Stimulated activated CD4-positive, alpha-beta T cell treated with anti-CD3 and anti-CD28 coated beads, Interleukin-1b, Interleukin-23, amount 100 ng/mL, for 24 hours (primary cell): ENCODE measurements around the gene CCDC171.

Source experiments
- DNase-seq, 4 experiments: peaks; one replicate each; pipeline ENCODE4 v3.0.0-alpha.2; 2020; ENCODE audit warnings: low read depth in 4 of 4, low spot score in 1 of 4

Gene CCDC171

DNA sequence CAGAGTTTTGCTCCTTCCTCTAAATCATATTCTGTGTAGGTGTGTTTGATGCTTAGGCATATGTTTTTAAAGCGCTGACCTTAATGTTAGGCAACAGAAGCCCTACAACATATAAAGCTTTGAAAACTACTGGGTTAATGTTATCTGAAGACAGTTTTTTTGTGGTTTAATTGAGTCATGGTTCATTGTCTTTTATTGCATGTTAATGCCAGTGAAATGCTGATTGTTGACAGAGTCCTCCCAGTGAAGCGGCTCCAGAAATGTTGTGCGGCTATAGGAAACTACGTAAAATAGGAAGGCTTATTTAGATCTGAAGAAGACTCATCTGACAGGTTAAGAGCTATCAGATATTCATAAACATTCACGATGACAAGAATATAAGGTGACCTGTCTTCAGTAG lies 424.6 kb downstream of the CCDC171 start:
- DNase-seq = no peak

DNA sequence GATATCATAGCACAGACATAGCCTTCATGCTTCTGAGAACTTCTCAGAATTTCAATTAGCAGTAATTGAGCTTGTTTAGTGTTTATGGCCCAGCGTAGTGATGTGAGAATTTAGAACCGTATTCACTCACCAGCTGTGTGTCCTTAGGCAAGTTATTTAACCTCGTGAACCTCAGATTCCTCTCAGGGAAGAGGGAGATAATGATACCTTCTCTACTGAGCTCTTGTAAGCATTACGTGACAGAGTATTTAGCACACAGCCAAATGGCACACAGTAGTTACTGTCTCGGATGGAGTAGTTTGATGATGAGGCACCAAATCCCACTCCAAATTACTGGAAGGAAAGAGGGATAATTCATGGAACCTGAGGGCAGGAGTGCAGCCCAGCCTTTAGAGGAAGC lies 429.3 kb downstream of the CCDC171 start:
- no peak for DNase-seq

DNA sequence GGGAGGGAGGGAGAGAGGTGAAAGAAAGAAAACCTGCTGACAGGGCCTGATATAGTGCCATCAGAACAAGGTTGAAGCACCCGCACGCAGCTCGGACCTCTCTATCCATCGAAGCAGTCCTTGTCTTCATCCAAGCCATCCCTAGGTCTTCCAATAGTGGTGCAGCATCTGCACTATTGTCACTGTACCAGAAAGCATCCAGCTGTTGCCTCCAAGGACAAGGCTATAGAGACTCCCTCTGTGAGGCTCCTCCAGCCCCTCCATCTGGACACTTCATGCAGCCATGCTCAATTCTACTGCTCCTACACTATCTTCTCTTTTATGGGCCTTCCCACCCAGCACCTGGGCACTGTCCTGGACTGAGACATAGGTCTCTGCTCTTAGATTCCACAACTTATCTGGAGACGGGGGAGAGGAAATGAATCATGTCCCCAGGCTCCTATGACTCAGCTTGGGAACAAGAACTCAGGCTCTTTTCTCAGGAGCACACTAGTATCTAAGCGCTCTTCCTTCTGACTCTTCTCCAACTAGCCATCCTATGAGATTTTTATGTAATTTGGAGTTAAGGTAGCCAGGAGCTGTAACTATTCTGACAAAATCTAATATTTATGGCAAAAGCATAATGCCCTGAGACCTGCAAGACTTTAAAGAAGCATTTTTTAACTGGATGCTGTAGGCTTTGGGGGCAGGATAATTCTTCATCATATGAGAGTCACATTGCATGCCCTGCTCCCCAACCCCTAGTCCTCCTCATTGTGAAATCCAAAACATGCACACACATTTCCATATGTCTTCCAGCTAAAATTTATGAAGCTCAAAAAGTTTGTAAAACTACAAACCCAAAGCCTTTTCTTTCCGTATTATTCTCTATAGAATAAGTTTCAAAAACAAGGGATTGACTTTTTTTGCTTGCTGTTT lies 446.8 kb downstream of the CCDC171 start:
- no peak for DNase-seq

DNA sequence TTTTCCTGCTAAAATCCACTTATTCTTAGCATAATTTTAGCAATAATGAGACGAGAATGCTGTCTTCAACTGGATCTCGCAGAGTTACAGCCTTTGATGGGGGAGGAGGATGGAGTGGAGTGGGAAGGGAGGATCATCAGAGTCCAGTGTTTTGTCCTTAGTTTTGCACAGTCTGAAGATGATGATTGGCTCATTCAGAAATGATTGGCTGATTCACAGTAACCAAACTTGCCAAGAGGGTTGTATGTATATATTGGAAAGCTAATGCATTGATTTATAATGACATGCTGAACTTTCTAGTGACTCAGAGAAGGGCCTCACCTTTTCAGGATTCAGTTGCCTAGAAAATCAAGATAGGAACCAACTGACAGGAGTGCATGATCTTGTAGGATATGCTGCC lies 448.0 kb downstream of the CCDC171 start:
- DNase-seq = no peak

DNA sequence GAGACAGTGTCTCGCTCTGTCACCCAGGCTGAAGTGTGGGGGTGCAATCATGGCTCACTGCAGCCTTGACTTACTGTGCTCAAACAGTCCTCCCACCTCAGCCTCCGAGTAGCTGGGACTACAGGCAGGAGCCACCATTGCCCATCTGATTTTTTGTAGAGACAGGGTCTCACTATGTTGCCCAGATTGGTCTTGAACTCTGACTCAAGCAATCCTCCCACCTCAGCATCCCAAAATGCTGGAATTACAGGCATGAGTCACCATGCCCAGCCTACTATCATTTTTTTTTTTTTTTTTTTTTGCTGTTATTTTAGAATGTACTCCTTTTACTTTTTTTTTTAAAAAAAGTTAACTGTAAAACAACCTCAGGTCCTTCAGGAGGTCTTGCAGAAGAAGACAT lies 449.0 kb downstream of the CCDC171 start:
- no peak for DNase-seq

DNA sequence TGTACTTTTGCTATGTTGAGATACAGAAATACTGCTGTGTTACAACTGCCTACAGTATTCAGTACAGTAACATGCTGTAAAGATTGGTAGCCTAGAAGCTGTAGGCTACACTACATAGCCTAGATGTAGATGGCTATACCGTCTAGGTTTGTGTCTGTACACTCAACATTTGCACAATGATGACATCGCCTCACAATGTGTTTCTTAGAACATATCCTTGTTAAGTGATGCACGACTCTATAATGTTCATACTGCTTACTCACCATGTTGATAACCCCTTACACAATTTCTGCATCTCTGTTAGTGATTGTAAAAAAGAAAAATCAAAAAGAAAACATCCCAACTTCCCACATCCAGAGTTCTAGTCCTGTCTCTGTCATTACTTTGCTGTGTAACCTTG lies 450.0 kb downstream of the CCDC171 start:
- no peak for DNase-seq

DNA sequence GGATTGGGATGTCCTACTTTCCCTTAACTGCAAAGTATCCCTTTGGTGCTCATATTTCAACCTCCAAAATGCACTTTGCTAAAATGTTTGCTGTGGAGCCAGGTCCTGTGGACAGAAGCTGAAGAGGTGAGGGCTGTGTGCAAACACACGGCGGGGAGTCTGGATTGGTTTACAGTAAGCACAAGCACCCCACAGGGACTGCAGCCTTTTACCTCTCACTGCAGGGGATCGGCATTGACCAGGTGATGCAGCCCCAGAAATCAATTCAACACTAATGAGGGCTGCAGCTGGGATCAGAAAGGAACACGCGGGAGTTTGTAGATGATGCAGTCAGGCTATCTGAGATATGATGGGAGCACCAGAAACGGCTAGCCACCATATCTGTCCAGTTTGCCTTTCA lies 450.9 kb downstream of the CCDC171 start:
- DNase-seq = no peak

DNA sequence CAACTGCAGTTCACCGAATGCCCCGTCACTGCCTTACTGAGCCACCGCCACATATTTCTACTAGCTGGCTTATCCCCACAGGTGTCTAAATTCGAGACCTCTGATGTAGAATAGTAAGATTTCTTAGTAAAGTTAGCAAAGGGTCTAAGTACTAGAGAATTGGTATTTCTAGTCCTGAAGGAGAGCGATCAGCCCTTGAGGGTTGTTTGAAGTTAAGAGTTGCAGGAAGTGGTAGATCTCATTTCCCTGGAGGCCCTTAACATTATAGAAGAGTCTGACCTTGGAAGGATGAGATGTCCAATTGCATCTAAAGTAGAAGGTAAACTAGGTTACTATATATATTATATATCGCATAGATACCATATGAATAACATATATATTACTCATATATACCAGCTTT lies 451.8 kb downstream of the CCDC171 start:
- DNase-seq = no peak

DNA sequence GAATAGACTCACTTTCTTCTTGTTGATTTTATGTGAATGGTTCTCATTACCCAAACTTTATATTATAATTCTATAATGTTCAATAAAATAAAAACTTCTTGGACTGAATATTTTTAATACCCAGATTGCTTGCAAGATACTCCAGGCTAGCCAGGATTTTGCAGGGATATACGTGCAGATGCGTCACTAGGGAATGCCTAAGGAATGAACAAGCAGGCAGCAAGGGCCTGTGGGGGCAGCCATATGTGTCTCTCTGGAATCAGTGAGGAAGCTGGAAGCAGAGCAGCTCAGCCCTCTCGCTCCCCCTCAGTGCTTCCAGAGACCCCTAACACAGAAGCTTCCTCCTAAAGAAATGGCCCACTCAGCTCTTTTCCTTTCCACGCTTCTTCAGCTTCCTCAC lies 457.4 kb downstream of the CCDC171 start:
- DNase-seq = no peak

DNA sequence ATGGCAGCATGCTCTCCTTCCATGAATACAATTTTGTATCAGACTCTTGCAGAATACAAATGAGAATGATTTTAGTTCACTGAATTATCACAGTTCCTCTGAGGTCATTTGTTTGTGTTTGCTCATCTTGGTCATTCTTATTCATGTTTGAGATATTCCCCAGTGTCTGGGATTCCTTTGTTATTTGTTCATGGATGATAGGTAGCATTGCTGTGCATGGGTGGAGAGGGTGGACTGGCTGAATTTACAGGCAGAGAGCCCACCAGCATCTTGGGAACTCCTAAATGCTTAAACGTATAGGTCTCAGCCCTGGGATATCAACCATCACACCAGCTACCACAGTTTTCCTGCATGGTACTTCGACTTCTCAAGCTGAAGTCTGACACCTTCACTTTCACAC lies 459.8 kb downstream of the CCDC171 start:
- DNase-seq = no peak

DNA sequence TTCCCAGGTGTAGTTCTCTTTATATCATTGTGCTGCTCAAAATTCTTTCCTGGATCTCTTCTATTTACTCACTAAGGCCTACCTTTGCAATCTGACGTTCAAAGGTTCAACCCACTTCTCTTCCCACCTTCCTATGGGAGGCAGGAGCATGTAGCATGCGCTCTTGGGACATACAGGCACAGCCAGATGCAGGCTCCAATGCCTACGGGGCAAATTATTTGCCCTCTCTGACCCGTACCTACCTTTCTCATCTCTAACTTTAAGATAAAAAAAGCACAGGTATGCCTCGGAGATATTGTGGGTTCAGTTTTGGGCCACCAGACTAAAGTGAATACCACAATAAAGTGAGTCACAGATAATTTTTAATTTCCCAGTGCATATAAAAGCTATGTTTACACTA lies 460.5 kb downstream of the CCDC171 start:
- no peak for DNase-seq

DNA sequence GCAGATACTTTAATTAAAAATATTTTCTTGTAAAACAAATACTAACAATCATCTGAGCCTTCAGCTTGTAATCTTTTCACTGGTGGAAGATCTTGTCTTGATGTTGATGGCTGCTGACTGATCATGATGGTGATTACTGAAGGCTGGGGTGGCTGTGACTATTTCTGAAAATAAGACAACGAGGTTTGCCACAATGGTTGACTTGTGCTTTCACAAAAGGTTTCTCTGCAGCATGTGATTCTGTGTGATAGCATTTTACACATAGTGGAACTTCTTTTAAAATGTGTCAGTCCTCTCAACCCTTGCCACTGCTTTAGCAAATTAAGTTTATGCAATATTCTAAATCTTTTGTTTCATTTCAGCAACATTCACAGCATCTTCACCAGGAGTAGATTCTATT lies 461.0 kb downstream of the CCDC171 start:
- DNase-seq = no peak

DNA sequence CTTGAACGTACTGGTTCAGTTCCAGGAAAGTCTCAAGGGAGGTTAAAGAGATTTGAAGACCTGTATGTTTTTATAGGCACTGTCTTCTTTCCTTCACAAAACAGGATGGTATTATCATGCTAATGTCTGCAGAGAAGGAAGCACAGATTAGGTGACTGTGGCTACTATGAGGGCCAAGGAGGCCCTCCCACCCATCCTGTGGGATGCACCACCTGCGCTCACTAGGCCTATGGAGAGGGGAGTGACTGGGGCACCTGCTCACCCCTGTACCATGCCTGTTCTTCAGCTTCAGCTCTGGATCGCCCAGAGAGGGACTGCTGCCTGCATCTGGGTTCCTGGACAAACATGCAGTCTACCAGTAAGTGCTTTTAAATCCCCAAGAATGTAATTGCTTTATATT lies 469.4 kb downstream of the CCDC171 start:
- DNase-seq = no peak

DNA sequence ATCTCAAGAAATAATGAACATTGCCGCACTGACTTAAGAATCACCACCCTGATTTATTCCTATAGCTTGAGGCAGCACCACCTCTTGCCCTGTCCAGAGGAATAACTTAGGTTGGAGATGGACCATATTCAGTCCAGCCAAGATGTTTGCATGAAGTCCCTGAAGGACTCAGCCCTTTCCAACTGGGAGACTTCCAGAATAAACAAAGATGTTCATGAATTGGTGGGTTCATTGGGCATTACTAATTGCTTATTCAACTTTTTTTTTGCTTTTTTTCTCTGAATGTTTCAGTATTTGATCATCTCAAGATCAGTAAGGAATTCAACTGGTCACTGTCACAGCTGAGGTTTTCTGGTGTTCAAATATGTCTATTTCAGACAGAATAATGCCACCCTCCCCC lies 470.6 kb downstream of the CCDC171 start:
- DNase-seq = no peak
